ENCODE data around the gene RALGAPA2.

RALGAPA2 gene

GRCh38 chr20:20627471-20627870, 85.0 kb downstream of the RALGAPA2 start:
- DNase-seq = no peak

DNA sequence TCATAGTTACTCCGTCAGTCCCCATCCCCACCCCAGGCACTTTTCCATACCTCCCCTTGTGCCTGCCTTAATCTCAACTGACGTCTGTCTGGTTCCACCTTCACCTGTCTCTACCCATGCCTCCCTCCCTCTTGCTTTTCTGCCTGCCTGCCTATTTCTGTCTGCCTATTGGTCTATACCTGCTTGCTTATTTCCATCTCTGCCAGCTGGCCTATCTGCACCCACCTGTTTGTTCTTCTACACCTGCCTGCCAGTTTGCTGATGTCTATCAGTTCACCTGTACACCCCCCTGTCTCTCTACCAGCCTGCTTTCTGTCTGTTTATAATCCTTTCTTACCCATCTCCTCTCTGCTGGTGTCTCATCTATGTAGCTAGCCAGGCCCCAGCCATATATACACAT, 87.5 kb downstream of the RALGAPA2 start:
- no peak for DNase-seq

DNA sequence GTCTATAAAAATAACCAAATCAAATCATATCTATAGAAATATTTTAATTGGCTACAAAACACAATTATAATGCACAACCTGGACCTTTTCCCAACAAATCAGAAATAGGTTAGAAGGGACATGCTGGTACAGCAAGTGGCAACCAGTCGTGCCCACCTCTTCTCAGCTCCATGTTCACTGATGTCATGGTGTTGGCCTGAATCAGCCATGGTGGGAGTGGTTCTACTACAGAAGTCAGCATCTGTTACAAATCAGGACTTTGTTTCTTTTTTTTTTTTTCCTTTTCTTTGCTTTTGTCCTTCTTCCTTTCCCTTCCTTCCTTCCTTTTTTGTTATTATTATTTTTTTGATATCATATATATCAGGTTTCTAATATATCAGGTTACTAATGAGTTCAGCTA, 91.2 kb downstream of the RALGAPA2 start:
- DNase-seq = no peak

- no peak for DNase-seq
Measured at GRCh38 chr20:20614391-20614790, 98.1 kb downstream of the RALGAPA2 start.

DNA sequence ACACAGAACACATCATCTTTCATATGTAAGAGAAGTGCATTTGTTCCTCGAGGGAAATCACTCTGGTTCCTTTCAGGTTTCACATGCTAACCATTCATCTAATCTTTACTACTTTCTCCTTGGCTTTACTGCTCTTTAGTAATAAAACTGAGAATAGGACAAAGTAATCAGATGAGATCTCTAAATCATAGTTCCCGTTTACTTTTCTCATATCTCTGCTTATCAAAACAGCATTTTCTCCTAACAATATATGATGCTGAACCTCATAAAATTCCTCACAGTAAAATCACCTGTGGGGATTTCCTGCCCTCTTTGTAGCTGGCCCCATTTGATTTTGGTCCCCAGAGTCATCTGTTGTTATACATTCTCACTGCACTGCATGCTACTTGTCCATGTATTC, 100.2 kb downstream of the RALGAPA2 start:
- no peak for DNase-seq

GRCh38 chr20:20611167-20611566, 101.3 kb downstream of the RALGAPA2 start:
- peak; percentile 55 for DNase-seq

- DNase-seq = no peak
Measured at GRCh38 chr20:20609522-20609921, 102.9 kb downstream of the RALGAPA2 start.

DNA sequence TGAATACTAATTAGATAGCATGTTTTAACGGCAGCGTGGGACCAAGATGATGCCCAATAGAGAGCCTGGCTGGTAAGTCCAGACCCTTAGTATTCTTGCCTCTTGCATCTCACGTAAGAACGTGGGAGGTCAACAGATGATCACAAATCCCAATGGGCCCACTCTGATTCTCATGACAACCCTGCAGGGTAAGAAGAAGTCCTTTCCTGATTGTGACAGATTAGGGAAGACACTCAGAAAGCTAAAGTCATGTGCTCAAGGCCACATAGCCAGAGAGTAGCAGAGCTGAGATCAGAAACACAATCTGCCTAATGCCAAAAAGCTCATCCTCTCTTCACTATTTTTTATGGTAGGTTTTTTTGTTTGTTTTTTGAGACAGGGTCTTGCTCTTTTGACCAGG, 103.8 kb downstream of the RALGAPA2 start:
- no peak for DNase-seq

DNA sequence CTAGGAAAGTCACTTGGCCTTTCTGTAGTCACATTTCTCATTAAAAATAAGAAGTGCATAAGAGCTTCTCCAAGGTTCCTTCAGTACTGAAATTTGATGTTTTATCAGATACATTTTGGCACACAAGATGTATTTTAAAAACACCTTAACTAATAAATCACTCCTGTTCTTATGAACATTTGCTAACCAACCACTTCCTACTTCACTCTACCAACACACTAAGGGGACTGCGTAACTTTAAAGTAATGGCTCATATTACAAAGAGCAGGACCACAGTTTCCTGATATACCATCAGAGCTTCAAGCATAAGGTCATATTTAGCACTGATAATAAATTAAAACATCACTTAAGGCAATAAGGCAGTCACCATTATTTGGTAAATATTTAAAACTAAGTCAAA, 104.4 kb downstream of the RALGAPA2 start:
- no peak for DNase-seq

DNA sequence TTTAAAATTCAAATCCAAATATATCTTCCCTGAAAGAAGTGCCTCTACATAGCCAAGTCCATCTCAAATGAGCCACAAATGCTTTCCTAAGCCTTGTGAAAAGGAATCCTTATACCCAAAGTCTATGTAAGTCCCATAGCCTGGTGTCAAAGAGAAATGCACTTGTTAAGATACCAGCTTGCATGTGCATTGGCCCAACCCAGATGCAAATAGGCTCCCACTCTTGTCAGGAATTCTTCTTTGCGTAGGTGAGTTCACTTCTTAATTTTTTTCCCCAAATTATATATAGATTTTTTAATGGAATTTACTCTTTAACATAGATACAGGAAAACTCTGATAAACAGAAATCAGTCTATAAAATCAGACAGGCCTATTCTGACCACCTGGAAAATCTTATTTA, 105.6 kb downstream of the RALGAPA2 start:
- DNase-seq = no peak

DNA sequence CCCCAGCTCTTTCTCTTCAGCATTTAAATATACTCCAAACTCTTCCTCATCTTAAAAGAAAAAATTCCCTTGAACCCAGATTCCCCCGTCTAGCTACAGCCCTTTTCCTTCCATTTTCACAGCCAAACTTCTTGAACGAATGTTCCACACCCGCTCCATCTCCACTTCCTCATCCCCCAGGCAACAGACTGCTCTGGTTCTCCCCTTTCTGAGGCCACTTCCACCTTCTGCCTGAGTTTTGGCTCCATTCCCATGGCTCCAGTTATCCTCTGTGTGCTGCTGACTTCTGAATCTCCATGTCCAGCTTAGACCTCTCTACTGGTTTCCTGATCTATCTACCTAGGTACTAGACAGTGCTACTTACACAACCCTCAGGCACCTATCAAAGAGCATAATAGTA, 106.4 kb downstream of the RALGAPA2 start:
- DNase-seq = no peak

DNA sequence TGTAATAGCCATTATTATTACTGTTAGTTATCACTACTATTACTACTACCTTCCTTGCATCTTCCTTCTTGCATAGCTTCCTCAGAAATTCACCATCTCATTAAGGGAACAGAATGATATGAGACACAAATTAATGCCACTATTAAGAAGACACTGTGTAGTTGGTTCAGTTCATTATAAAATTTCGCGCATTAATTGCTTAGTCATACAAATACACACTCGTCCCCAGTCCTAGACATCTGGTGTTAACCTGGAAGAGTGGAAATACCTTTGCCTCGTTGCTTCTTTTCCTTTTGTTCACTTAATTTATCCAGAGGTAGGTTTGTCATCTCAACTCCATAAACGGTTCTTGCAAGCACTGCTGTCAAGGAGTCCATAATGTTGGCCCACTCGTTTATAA, 107.5 kb downstream of the RALGAPA2 start:
- DNase-seq = no peak

- DNase-seq = no peak
Measured at GRCh38 chr20:20604357-20604756, 108.1 kb downstream of the RALGAPA2 start.

DNA sequence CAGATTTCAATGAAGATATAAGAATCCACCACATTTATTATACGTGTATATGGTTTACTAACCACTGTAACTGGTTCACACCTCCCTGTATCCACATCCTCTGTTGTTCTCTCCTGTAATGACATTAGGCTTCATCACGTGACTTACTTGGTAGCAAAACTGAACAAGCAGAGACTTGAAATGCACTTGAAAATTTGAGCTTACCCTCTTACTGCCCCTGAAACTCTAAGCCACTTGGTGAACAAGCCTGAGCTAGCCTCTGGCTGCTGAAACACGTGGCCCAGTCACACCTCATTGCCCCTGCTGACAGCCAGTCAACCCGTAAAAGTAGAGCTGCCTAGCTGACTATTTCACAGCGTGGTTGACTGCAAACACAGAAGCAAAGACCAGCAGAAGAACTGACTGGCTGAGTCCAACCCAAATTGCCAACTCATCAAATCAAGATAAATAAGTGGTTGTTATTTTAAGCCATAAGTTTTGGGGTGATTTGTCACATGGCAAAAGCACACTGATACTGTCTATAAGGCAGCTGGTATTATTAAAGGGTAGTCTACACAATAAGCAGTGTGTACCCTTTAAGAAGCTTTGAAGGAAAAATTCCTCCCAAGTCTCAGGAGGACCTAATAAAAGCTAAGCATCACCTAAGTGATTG, 109.0 kb downstream of the RALGAPA2 start:
- peak; percentile 80 for DNase-seq

DNA sequence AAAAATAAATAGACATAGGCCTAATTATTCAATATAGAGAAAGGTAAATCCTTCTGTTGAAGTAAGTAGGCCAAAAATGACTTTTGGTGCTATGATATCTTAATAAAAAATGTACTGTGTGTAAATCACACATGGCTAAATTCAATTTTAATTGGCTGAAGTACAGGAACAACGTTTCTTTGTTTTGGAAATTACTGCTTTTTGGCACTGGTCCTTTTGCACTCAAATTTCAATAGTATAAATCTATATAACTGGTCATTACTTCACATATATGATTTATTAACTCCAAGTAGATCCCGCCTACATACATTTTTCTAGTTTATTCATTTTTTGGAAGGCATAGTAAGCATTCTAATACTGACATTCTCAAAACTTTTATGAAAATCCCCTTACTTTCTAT, 114.5 kb downstream of the RALGAPA2 start:
- DNase-seq = no peak

GRCh38 chr20:20594171-20594530, 118.3 kb downstream of the RALGAPA2 start:
- DNase-seq = peak; percentile 65

- DNase-seq = peak; percentile 97
Measured at GRCh38 chr20:20593447-20594170, 118.8 kb downstream of the RALGAPA2 start.

DNA sequence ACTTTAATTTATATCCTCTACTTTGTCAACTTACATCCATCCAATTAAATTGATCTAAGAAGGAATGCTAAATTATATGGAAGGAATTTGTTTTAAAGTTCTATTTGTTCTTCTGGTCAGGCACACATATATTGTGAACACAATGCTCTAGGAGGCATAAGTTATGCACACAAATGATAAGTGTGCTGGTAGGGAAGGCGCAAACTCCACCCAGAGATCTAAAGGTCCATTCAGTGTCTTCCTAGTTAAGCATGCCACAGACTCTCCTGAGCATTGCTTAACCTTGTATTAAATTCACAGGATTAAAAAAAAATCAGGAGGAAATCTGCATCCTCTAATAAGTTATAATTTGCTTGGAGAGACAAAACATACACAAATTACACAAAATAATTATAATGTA, 127.3 kb downstream of the RALGAPA2 start:
- no peak for DNase-seq

DNA sequence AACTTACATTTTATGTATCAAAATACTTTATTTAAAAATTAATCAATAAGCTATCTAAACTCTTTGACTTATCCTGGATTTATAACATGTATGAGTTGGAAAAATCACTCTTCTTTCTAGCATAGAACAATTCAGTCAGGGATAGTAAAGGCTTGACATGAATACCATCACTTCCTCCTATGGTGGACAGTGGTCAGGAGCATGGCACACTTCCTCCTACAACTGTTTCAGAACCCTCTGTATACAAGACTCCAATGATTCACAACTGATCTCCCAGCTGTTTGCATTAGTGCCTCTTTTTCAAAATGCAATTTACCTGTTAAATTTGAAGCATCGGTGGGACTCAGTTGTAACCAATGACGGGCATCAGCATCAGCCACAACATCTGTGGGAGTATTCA, 129.7 kb downstream of the RALGAPA2 start:
- no peak for DNase-seq

DNA sequence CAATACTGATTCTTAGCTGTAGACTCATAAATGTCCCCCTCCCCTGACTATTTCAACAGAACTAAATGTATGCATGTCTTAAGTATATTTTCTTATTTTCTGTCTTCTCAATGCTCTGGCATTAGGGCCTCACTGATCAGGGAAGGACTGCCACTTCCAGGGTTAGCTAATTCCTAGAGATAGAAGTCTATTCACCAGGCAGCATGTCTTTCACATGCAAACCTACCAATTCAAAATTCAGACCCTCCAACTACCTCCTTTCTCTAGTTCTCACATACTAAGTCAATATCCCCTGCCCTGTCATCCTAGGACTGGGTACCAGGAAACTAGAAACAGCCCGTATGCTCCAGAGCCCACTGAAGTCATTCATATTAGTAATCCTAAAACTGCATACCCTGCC, 132.3 kb downstream of the RALGAPA2 start:
- no peak for DNase-seq

GRCh38 chr20:20578838-20579237, 133.6 kb downstream of the RALGAPA2 start:
- DNase-seq = no peak

- DNase-seq = no peak
Measured at GRCh38 chr20:20573797-20574196, 138.6 kb downstream of the RALGAPA2 start.

DNA sequence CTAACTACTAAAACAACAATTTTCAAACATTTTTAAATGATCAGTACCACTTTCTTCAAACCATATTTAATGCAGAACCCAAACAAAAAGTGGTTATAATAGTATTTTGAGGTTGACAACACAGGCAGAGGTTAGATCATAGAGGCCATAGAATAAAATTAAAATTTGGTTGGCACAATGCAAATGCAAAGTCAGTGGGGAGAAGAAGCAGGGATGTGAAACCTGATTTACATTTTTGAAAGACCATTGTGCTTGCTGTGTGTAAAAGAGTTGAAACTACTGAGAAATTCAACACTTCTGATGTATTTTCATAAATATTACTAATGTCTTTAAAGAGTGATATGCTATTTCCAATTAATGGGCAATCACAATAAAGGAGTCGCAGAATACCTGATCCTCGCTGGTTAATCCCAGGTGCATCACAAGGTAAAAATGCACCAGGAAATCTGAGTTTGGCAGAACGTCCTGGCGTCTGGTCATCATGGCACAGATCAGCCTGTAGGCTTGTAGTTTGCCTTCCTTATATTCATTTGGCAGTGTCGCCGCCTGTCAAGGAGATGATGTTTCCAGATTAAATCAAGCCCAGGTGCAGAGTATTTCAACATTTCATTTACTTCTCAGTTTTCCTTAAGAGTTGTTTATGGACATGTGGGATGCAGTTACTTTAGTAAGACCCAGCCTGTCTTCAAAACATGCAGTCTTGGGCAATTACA, 141.2 kb downstream of the RALGAPA2 start:
- no peak for DNase-seq

- peak; percentile 54 for DNase-seq
Measured at GRCh38 chr20:20568604-20569205, 143.7 kb downstream of the RALGAPA2 start.

Data from NCI-H1694 (cell line).